IMR-90 (cell line): Measurements from ENCODE around the gene UPK3A. TPM values are rescaled to one million over a fixed set of nuclear protein-coding genes. Genes with fewer than 3 reads are reported as not detected.
A peak's percentile ranks its signal among the peaks of the same experiment; 100 is the strongest.

Experiments
- ATAC-seq: fragments of 200-7000 bp; cut with Tn5 transposase; 2 replicates; pipeline ENCODE4 v1.9.1; 2020; ENCODE audit warnings: low read depth, mild to moderate bottlenecking, moderate library complexity
- BruUV-seq: library from RNA; stranded (reverse); fragments of 400-500 nt; replicated peaks from 2 replicates; lab custom pipeline; 2021; lab: Mats Ljungman, UMichigan
- CTCF ChIA-PET: fragments of 300-600 bp; formaldehyde crosslinking; extraction: SDS; loops from one replicate; lab custom pipeline; 2021; ENCODE audit warnings: antibody characterized with exemption; lab: Yijun Ruan, JAX
- POLR2A ChIA-PET: fragments of 300-600 bp; sonication (Branson Sonifier 250); formaldehyde crosslinking; loops from one replicate; lab custom pipeline; 2022; ENCODE audit warnings: antibody characterized with exemption; ENCODE audit not compliant: unreplicated experiment; lab: Charles Lee
- DNase-seq: peaks from one replicate; pipeline ENCODE4 v3.0.0; 2013
- H2AFZ ChIP-seq: replicated peaks from 2 replicates; pipeline ENCODE3; 2013; ENCODE audit warnings: low read length, mild to moderate bottlenecking; ENCODE audit not compliant: poor library complexity
- H2AK5ac ChIP-seq: 2 replicates; pipeline ENCODE4 v1.6.1; 2013; ENCODE audit warnings: low read depth, low read length, inconsistent platforms
- H2AK9ac ChIP-seq: replicated peaks from 2 replicates; pipeline ENCODE3; 2013; ENCODE audit warnings: mild to moderate bottlenecking, low read depth, low read length, moderate library complexity; ENCODE audit not compliant: poor library complexity
- H2BK120ac ChIP-seq: 2 replicates; pipeline ENCODE4 v1.6.1; 2013; ENCODE audit warnings: low read depth, low read length, inconsistent platforms
- H2BK15ac ChIP-seq: 3 replicates; pipeline ENCODE4 v1.6.1; 2013; ENCODE audit warnings: low read depth, low read length, inconsistent platforms
- H2BK20ac ChIP-seq: 2 replicates; pipeline ENCODE4 v1.6.1; 2013; ENCODE audit warnings: low read depth, mild to moderate bottlenecking, inconsistent platforms, low read length, moderate library complexity
- H2BK5ac ChIP-seq: 2 replicates; pipeline ENCODE4 v1.6.1; 2013; ENCODE audit warnings: mild to moderate bottlenecking, low read depth, low read length, inconsistent platforms; ENCODE audit not compliant: poor library complexity, severe bottlenecking
- H3K14ac ChIP-seq: replicated peaks from 2 replicates; pipeline ENCODE4 v1.6.1; 2013; ENCODE audit warnings: low read depth, low read length, inconsistent platforms
- H3K18ac ChIP-seq: 2 replicates; pipeline ENCODE4 v1.6.1; 2013; ENCODE audit warnings: low read depth, low read length, control low read depth
- H3K23ac ChIP-seq: 2 replicates; pipeline ENCODE4 v1.6.1; 2013; ENCODE audit warnings: low read depth, low read length, inconsistent platforms
- H3K27ac ChIP-seq: 2 replicates; pipeline ENCODE4 v1.5.1; 2013; ENCODE audit warnings: mild to moderate bottlenecking, control low read depth, low read length; ENCODE audit not compliant: insufficient read depth
- H3K27me3 ChIP-seq: 2 replicates; pipeline ENCODE4 v1.6.1; 2013; ENCODE audit warnings: low read length; ENCODE audit not compliant: control insufficient read depth, insufficient read depth
- H3K36me3 ChIP-seq: 2 replicates; pipeline ENCODE4 v1.6.1; 2013; ENCODE audit warnings: low read length, mixed read lengths; ENCODE audit not compliant: control insufficient read depth, insufficient read depth
- H3K4ac ChIP-seq: 2 replicates; pipeline ENCODE4 v1.6.1; 2013; ENCODE audit warnings: low read depth, low read length, inconsistent platforms
- H3K4me1 ChIP-seq: 2 replicates; pipeline ENCODE4 v1.6.1; 2013; ENCODE audit warnings: low read length, mixed read lengths; ENCODE audit not compliant: control insufficient read depth, insufficient read depth
- H3K4me2 ChIP-seq: 2 replicates; pipeline ENCODE4 v1.6.1; 2013; ENCODE audit warnings: low read depth, mild to moderate bottlenecking, control low read depth, low read length, moderate library complexity
- H3K4me3 ChIP-seq: 2 replicates; pipeline ENCODE4 v1.5.1; 2013; ENCODE audit warnings: low read depth, mild to moderate bottlenecking, control low read depth, low read length, moderate library complexity; ENCODE audit not compliant: insufficient read depth
- H3K56ac ChIP-seq: 2 replicates; pipeline ENCODE4 v1.6.1; 2013; ENCODE audit warnings: low read length, inconsistent platforms; ENCODE audit not compliant: insufficient read depth; ENCODE audit errors: extremely low read depth
- H3K79me1 ChIP-seq, 2 experiments: 2 replicates each; pipeline ENCODE4 v1.6.1; 2013; ENCODE audit warnings: low read length in 2 of 2, inconsistent platforms in 1 of 2, low read depth in 1 of 2
- H3K9ac ChIP-seq: 2 replicates; pipeline ENCODE4 v1.6.1; 2013; ENCODE audit warnings: low read depth, low read length, control low read depth
- H3K9me1 ChIP-seq: 2 replicates; pipeline ENCODE4 v1.6.1; 2013; ENCODE audit warnings: low read length, inconsistent platforms; ENCODE audit not compliant: insufficient read depth
- H3K9me3 ChIP-seq: 2 replicates; pipeline ENCODE4 v1.6.1; 2013; ENCODE audit warnings: low read length; ENCODE audit not compliant: control insufficient read depth, insufficient read depth
- H4K20me1 ChIP-seq: 2 replicates; pipeline ENCODE4 v1.6.1; 2013; ENCODE audit warnings: low read length, inconsistent platforms; ENCODE audit not compliant: insufficient read depth
- H4K5ac ChIP-seq: 2 replicates; pipeline ENCODE4 v1.6.1; 2013; ENCODE audit warnings: mild to moderate bottlenecking, low read depth, low read length, control low read depth
- H4K8ac ChIP-seq, 2 experiments: 2 replicates each; pipeline ENCODE4 v1.6.1; 2013; ENCODE audit warnings: low read depth in 2 of 2, low read length in 2 of 2, control low read depth in 1 of 2, inconsistent platforms in 1 of 2
- H4K91ac ChIP-seq: 2 replicates; pipeline ENCODE4 v1.6.1; 2013; ENCODE audit warnings: low read depth, low read length, inconsistent platforms; ENCODE audit not compliant: insufficient read depth
- CHD1 ChIP-seq: IDR thresholded peaks from 2 replicates; pipeline ENCODE4 v1.6.1; 2012; ENCODE audit warnings: low read depth, low read length, improper control_type of control experiment
- ELK1 ChIP-seq: fragments of 150-350 bp; IDR thresholded peaks from 2 replicates; pipeline ENCODE4 v1.6.1; 2016; ENCODE audit warnings: low read depth, mild to moderate bottlenecking, low read length, moderate library complexity, borderline replicate concordance
- WGBS, 2 experiments: methylation state at CpG; one replicate each; pipeline versions ENCODE4 v1.1.5 to v1.1.7; 2013; ENCODE audit warnings: missing lambda C conversion rate in 2 of 2; ENCODE audit not compliant: insufficient read length in 1 of 2; ENCODE audit errors: extremely low coverage in 2 of 2; 5-methylcytosine and 5-hydroxymethylcytosine counted together
- dilution Hi-C: fragments of 300-500 bp; cut with HindIII; formaldehyde crosslinking; loops from one replicate; pipeline ENCODE4 v1.14.3; 2018; ENCODE audit warnings: low sequenced_read_pairs; ENCODE audit not compliant: unreplicated experiment
- in situ Hi-C: fragments of 300-500 bp; cut with MboI; formaldehyde crosslinking; loops from 3 replicates; pipeline ENCODE4 v1.14.3; 2019; ENCODE audit warnings: low sequenced_read_pairs, inconsistent platforms, mixed read lengths
- intact Hi-C: fragments of 100-400 bp; cut with micrococcal nuclease; formaldehyde crosslinking; loops from 2 replicates; pipeline ENCODE4 v1.10.0; 2022
- polyA plus RNA-seq, 3 experiments: library from polyadenylated mRNA; depleted of rRNA; stranded (reverse); fragments of >200 nt; gene quantifications; 2 replicates each; pipeline ENCODE4 v1.2.3, GENCODE V29; 2012; ENCODE audit warnings: low replicate concordance in 1 of 3
- total RNA-seq: library from RNA; depleted of rRNA; stranded (reverse); fragments of >200 nt; gene quantifications from 2 replicates; pipeline ENCODE4 v1.2.3, GENCODE V29; 2012

UPK3A gene
- total and polyA plus RNA-seq, 2 of the 4 experiments (the other 2 are of a cell fraction), result not detected

- Histone ChIP-seq H2BK120ac (no peak overlapping the region), H3K4me2 (no peak overlapping the region), H2AFZ (peak overlapping the region; percentile 97), H2BK20ac (no peak overlapping the region), H3K18ac (no peak overlapping the region; the same call in 1 of the 2 replicates), H2AK9ac (peak overlapping the region; percentile 4), H3K14ac (no peak overlapping the region), H3K23ac (no peak overlapping the region), H2AK5ac (peak overlapping the region; percentile 59; the same call in 1 of the 2 replicates), H3K4me1 (peaks cover 13% of the 10 kb centered on the region), H3K9me1 (0 out of 2 replicates have a peak, but pooled peaks cover 10% of the 10 kb centered on the region), H4K5ac (peak overlapping the region; percentile 100; the same call in 1 of the 2 replicates), H3K9me3 (no peaks in the 10 kb centered on the region), H3K4ac (no peak overlapping the region), H3K4me3 (no peak overlapping the region), H2BK5ac (no peak overlapping the region), H3K27me3 (no peaks in the 10 kb centered on the region), H3K79me1 (peaks cover 8 to 37% of the 10 kb centered on the region in 2 experiments; a peak in 3 of 4 replicates), H2BK15ac (no peak overlapping the region), H4K20me1 (peaks cover 9% of the 10 kb centered on the region; the same call in 1 of the 2 replicates), H3K9ac (no peak overlapping the region), H4K91ac (0 out of 2 replicates have a peak overlapping the region, but pooled peaks have one; percentile 8), H3K27ac (no peak overlapping the region), H3K36me3 (no peaks in the 10 kb centered on the region; the same call in 1 of the 2 replicates), H4K8ac (peak overlapping the region; percentile 99 to 100), H3K56ac (no peak overlapping the region)
- intact Hi-C loops, result no loop called here
- TF ChIP-seq ELK1 (no peak), CHD1 (no peak)
- ATAC-seq (no peak), DNase-seq (no peak)
- BruUV-seq, result no TSS peak
- in situ Hi-C loops, result no loop called here
- CTCF ChIA-PET, result no interaction called here
- dilution Hi-C loops, result no loop called here
- WGBS, 2 experiments, result no CpG with 5 or more reads among the region's 6 CpGs
- POLR2A ChIA-PET, result no interaction called here
These were observed 23.7 kb downstream of the UPK3A start for GRCh38 chr22:45308391-45308956.
